H1 (cell line): ENCODE measurements around the gene IRF8.

ENCODE experiments used
- ATF3 ChIP-seq: IDR thresholded peaks from 2 replicates; pipeline ENCODE4 v1.6.1; 2011; ENCODE audit warnings: low read depth, mild to moderate bottlenecking, low read length; ENCODE audit not compliant: insufficient read depth
- CTCF ChIP-seq, 3 experiments: IDR thresholded peaks; 1 replicate in 2 of 3; 2 replicates in 1 of 3; pipeline versions ENCODE4 v1.5.1 to v1.6.1; 2011; ENCODE audit warnings: low read length in 3 of 3, mild to moderate bottlenecking in 3 of 3, inconsistent platforms in 2 of 3, low read depth in 1 of 3, moderate library complexity in 1 of 3; ENCODE audit not compliant: insufficient read depth in 1 of 3; ENCODE audit errors: control extremely low read depth in 1 of 3
- JUN ChIP-seq: IDR thresholded peaks from 2 replicates; pipeline ENCODE4 v1.6.1; 2011; ENCODE audit warnings: low read depth, mild to moderate bottlenecking, improper control_type of control experiment, low read length
- SIN3A ChIP-seq, 2 experiments: IDR thresholded peaks in 1 of 2; conservative IDR thresholded peaks in 1 of 2; 2 replicates each; pipeline ENCODE4 v1.6.1; 2011 to 2012; ENCODE audit warnings: low read length in 2 of 2, improper control_type of control experiment in 1 of 2, low read depth in 1 of 2, mild to moderate bottlenecking in 1 of 2
- SP1 ChIP-seq: IDR thresholded peaks from 2 replicates; pipeline ENCODE4 v1.6.1; 2011; ENCODE audit warnings: low read depth, low read length

GRCh38 chr16:85917959-85918358, 19.0 kb downstream of the IRF8 start:
- TF ChIP-seq CTCF (IDR thresholded peaks at IDR 0.05; ENCODE audit: control extremely low read depth in 1 of 3, insufficient read depth in 1 of 3, low read depth in 1 of 3, low read length in 3 of 3) (no peak), SP1 (no peak), SIN3A (conservative IDR thresholded peaks at IDR 0.05 in 1 of 2, IDR thresholded peaks at IDR 0.05 in 1 of 2; ENCODE audit: low read depth in 1 of 2, low read length in 2 of 2) (no peak), JUN (no peak), ATF3 (no peak)
